Keratinocyte (primary cell): ENCODE measurements around the gene SIGLEC8. TPM values are rescaled to one million over a fixed set of nuclear protein-coding genes. Genes with fewer than 3 reads are reported as not detected.
"Not testable (repeated sequence)": the region's sequence is repeated elsewhere in the genome, so short reads cannot be mapped to it uniquely, and the experiment has no call there.

Source experiments
- DNase-seq: peaks from one replicate; pipeline ENCODE4 v3.0.0-alpha.2; 2011; ENCODE audit warnings: low read depth, missing footprints, low spot score
- FAIRE-seq: peaks from 2 replicates; lab custom pipeline; 2011; peaks lifted over from hg19 to GRCh38; lab: Jason Lieb, UNC
- H2AFZ ChIP-seq: 2 replicates; pipeline ENCODE4 v1.6.0; 2012; ENCODE audit warnings: low read length, control low read depth, inconsistent platforms; ENCODE audit not compliant: control insufficient read depth
- H3K27ac ChIP-seq: 2 replicates; pipeline ENCODE4 v1.5.1; 2011; ENCODE audit warnings: low read length; ENCODE audit not compliant: control insufficient read depth, insufficient read depth
- H3K27me3 ChIP-seq: 3 replicates; pipeline ENCODE4 v1.6.0; 2011; ENCODE audit warnings: low read length; ENCODE audit not compliant: control insufficient read depth, insufficient read depth; ENCODE audit errors: extremely low read depth
- H3K36me3 ChIP-seq, 2 experiments: 2 replicates in 1 of 2; 3 replicates in 1 of 2; pipeline ENCODE4 v1.5.1; 2011; ENCODE audit warnings: low read length in 2 of 2, mild to moderate bottlenecking in 1 of 2; ENCODE audit not compliant: control insufficient read depth in 2 of 2, insufficient read depth in 2 of 2; ENCODE audit errors: extremely low read depth in 1 of 2
- H3K4me1 ChIP-seq: 3 replicates; pipeline ENCODE4 v1.5.1; 2011; ENCODE audit warnings: low read length; ENCODE audit not compliant: control insufficient read depth, insufficient read depth; ENCODE audit errors: extremely low read depth
- H3K4me2 ChIP-seq: 3 replicates; pipeline ENCODE4 v1.6.0; 2011; ENCODE audit warnings: low read depth, low read length; ENCODE audit not compliant: control insufficient read depth, insufficient read depth; ENCODE audit errors: extremely low read depth
- H3K4me3 ChIP-seq, 3 experiments: fragments of 200-600 bp in 1 of 3; sonication (generic) in 1 of 3; 2 replicates in 2 of 3; 3 replicates in 1 of 3; pipeline ENCODE4 v1.5.1; 2011 to 2016; ENCODE audit warnings: low read length in 3 of 3, mild to moderate bottlenecking in 3 of 3, control low read depth in 2 of 3, inconsistent platforms in 1 of 3, low read depth in 1 of 3, mixed read lengths in 1 of 3, mixed run types in 1 of 3, moderate library complexity in 1 of 3; ENCODE audit not compliant: control insufficient read depth in 2 of 3, insufficient read depth in 2 of 3; ENCODE audit errors: extremely low read depth in 1 of 3
- H3K79me2 ChIP-seq: 2 replicates; pipeline ENCODE4 v1.6.0; 2012; ENCODE audit warnings: low read length; ENCODE audit not compliant: control insufficient read depth, insufficient read depth
- H3K9ac ChIP-seq: 3 replicates; pipeline ENCODE4 v1.6.0; 2011; ENCODE audit warnings: low read length; ENCODE audit not compliant: control insufficient read depth, insufficient read depth; ENCODE audit errors: extremely low read depth
- H3K9me1 ChIP-seq: 3 replicates; pipeline ENCODE4 v1.6.0; 2011; ENCODE audit warnings: low read length; ENCODE audit not compliant: control insufficient read depth, insufficient read depth; ENCODE audit errors: extremely low read depth
- H3K9me3 ChIP-seq: 2 replicates; pipeline ENCODE4 v1.5.1; 2012; ENCODE audit warnings: low read depth, low read length; ENCODE audit not compliant: control insufficient read depth
- H4K20me1 ChIP-seq: 3 replicates; pipeline ENCODE4 v1.6.0; 2011; ENCODE audit warnings: low read length; ENCODE audit not compliant: control insufficient read depth, insufficient read depth; ENCODE audit errors: extremely low read depth
- CTCF ChIP-seq, 3 experiments: IDR thresholded peaks in 1 of 3; conservative IDR thresholded peaks in 1 of 3; optimal IDR thresholded peaks in 1 of 3; 2 replicates in 2 of 3; 3 replicates in 1 of 3; pipeline versions ENCODE3 to v1.5.1; 2011; ENCODE audit warnings: low read length in 3 of 3, mild to moderate bottlenecking in 3 of 3, moderate library complexity in 2 of 3, control low read depth in 1 of 3, inconsistent platforms in 1 of 3; ENCODE audit not compliant: insufficient read depth in 2 of 3; ENCODE audit errors: extremely low read depth in 1 of 3
- EZH2 ChIP-seq: IDR thresholded peaks from one replicate; pipeline ENCODE4 v1.6.1; 2012; ENCODE audit warnings: inconsistent platforms, mild to moderate bottlenecking, low read length, moderate library complexity
- dilution Hi-C: fragments of 300-500 bp; cut with MboI; formaldehyde crosslinking; loops from one replicate; pipeline ENCODE4 v1.7.0; 2020; ENCODE audit warnings: low sequenced_read_pairs; ENCODE audit not compliant: extremely low pct_ligation_motif_present
- polyA plus RNA-seq, 5 experiments: library from polyadenylated mRNA; depleted of rRNA in 3 of 5; stranded (reverse) in 3 of 5; stranded (forward) in 1 of 5; unstranded in 1 of 5; fragments of >200 nt; gene quantifications; 1 replicate in 1 of 5; 2 replicates in 3 of 5; 3 replicates in 1 of 5; pipeline versions ENCODE4 v1.2.1 to v1.2.3, GENCODE V29; 2011 to 2012; ENCODE audit warnings: missing spikeins in 2 of 5, low read depth in 1 of 5, low replicate concordance in 1 of 5

SIGLEC8 gene
- polyA plus RNA-seq, 1 donor (not counting 4 experiments of a cell fraction or from before 2014, with no cell fraction given), result not detected

GRCh38 chr19:51417107-51417809 is 41.0 kb downstream of the SIGLEC8 start, which contains the start of gene SIGLEC10:
SIGLEC10 (minus strand) TSS chr19:51417642; CDS start chr19:51417581, 61 bp downstream.
- TF ChIP-seq EZH2 (no peak), CTCF (optimal IDR thresholded peaks at IDR 0.05 in 1 of 3, IDR thresholded peaks at IDR 0.05 in 1 of 3, conservative IDR thresholded peaks at IDR 0.05 in 1 of 3; ENCODE audit: extremely low read depth in 1 of 3, insufficient read depth in 2 of 3, low read length in 3 of 3) (no peak)
- Histone ChIP-seq H2AFZ (no peak within 1 kb of the TSS), H3K9me1 (no peaks in the 10 kb centered on the region), H3K9ac (no peak within 1 kb of the TSS), H3K4me3 (no peak within 1 kb of the TSS), H4K20me1 (no peaks in the 10 kb centered on the region), H3K79me2 (no peaks in the 10 kb centered on the region), H3K4me2 (no peak within 1 kb of the TSS), H3K4me1 (no peaks in the 10 kb centered on the region), H3K9me3 (no peaks in the 10 kb centered on the region), H3K27ac (no peak within 1 kb of the TSS), H3K36me3 (no peaks in the 10 kb centered on the region), H3K27me3 (no peaks in the 10 kb centered on the region)
- dilution Hi-C loops, result no loop called here
- DNase-seq (no peak), FAIRE-seq (no peak)

GRCh38 chr19:51416422-51416821 is 41.8 kb downstream of the SIGLEC8 start:
- H3K9me3 ChIP-seq, H3K79me2 ChIP-seq, H2AFZ ChIP-seq, H3K9me1 ChIP-seq, DNase-seq, H4K20me1 ChIP-seq, dilution Hi-C loops, H3K27ac ChIP-seq, H3K36me3 ChIP-seq, H3K9ac ChIP-seq, H3K4me2 ChIP-seq, H3K27me3 ChIP-seq, H3K4me1 ChIP-seq, FAIRE-seq, H3K4me3 ChIP-seq: not testable (repeated sequence)

- H3K79me2 ChIP-seq, result no peaks in the 10 kb centered on the region
- dilution Hi-C loops, result no loop called here
- no peak for FAIRE-seq
- no peaks in the 10 kb centered on the region for H3K9me1 ChIP-seq
- no peaks in the 10 kb centered on the region for H3K4me1 ChIP-seq
- no peak for DNase-seq
- H3K27ac ChIP-seq, result no peak overlapping the region
- H3K9ac ChIP-seq, result no peak overlapping the region
- no peak overlapping the region for H2AFZ ChIP-seq
- no peak for TF ChIP-seq EZH2
- TF ChIP-seq CTCF (optimal IDR thresholded peaks at IDR 0.05 in 1 of 3, IDR thresholded peaks at IDR 0.05 in 1 of 3, conservative IDR thresholded peaks at IDR 0.05 in 1 of 3; ENCODE audit: extremely low read depth in 1 of 3, insufficient read depth in 2 of 3, low read length in 3 of 3), result no peak
- no peaks in the 10 kb centered on the region for H3K9me3 ChIP-seq
- H3K36me3 ChIP-seq, result no peaks in the 10 kb centered on the region
- H3K4me2 ChIP-seq, result no peak overlapping the region
- no peaks in the 10 kb centered on the region for H3K27me3 ChIP-seq
- no peaks in the 10 kb centered on the region for H4K20me1 ChIP-seq
- H3K4me3 ChIP-seq, result no peak overlapping the region
Measured at GRCh38 chr19:51415187-51415586, 43.1 kb downstream of the SIGLEC8 start.
